Gastrocnemius medialis (tissue), 4 donors: Measurements from ENCODE around the gene SFR1.

Experiments used
- CTCF ChIP-seq, 5 experiments: fragments of 450-650 bp in 3 of 5; fragments of 200-600 bp in 2 of 5; sonication (generic) in 2 of 5; IDR thresholded peaks in 4 of 5; conservative IDR thresholded peaks in 1 of 5; 1 replicate in 4 of 5; 2 replicates in 1 of 5; pipeline ENCODE4 v1.5.1; 2016 to 2019; ENCODE audit warnings: antibody characterized with exemption in 5 of 5, mild to moderate bottlenecking in 3 of 5, moderate library complexity in 3 of 5
- POLR2A ChIP-seq, 2 donors: fragments of 450-650 bp; IDR thresholded peaks; one replicate each; pipeline ENCODE4 v1.6.1; 2017; ENCODE audit warnings: antibody characterized with exemption in 2 of 2, mild to moderate bottlenecking in 2 of 2, moderate library complexity in 2 of 2

GRCh38 chr10:104088239-104088638 is 33.7 kb upstream of the SFR1 start:
- TF ChIP-seq CTCF (IDR thresholded peaks at IDR 0.05 in 4 of 5, conservative IDR thresholded peaks at IDR 0.05 in 1 of 5) (no peak), POLR2A (IDR thresholded peaks at IDR 0.05) (no peak)
